ENCODE results near the gene ATP6V0B.

ATP6V0B gene

GRCh38 chr1:44027320-44027719, 52.6 kb downstream of the ATP6V0B start:
- DNase-seq (ENCODE audit: low spot score) (no peak), FAIRE-seq (no peak)
